HG03103 (cell line): ENCODE measurements around the gene EVC.

Experiments used
- ATAC-seq: cut with Tn5 transposase; IDR thresholded peaks from one replicate; pipeline ENCODE4 v1.9.1; 2021; ENCODE audit warnings: low read depth; ENCODE audit not compliant: unreplicated experiment

The EVC gene

GRCh38 chr4:5783486-5783885 is 72.5 kb downstream of the EVC start:
- no peak for ATAC-seq

GRCh38 chr4:5784021-5784420 is 73.0 kb downstream of the EVC start:
- ATAC-seq = no peak

GRCh38 chr4:5784960-5785611 is 74.1 kb downstream of the EVC start:
- no peak for ATAC-seq

GRCh38 chr4:5785806-5786680 is 75.0 kb downstream of the EVC start:
- no peak for ATAC-seq

- ATAC-seq = no peak
Observed at GRCh38 chr4:5787311-5787710, 76.3 kb downstream of the EVC start.

GRCh38 chr4:5788144-5788543 is 77.1 kb downstream of the EVC start:
- no peak for ATAC-seq

- no peak for ATAC-seq
Observed at GRCh38 chr4:5789141-5789540, 78.1 kb downstream of the EVC start.

GRCh38 chr4:5790546-5790857 is 79.5 kb downstream of the EVC start:
- no peak for ATAC-seq

- ATAC-seq = no peak
Observed at GRCh38 chr4:5791654-5792053, 80.7 kb downstream of the EVC start.

GRCh38 chr4:5793514-5793913 is 82.5 kb downstream of the EVC start:
- ATAC-seq = no peak

GRCh38 chr4:5795580-5795979 is 84.6 kb downstream of the EVC start:
- ATAC-seq = no peak

- ATAC-seq = no peak
Observed at GRCh38 chr4:5796976-5797375, 86.0 kb downstream of the EVC start.

GRCh38 chr4:5797866-5798265 is 86.9 kb downstream of the EVC start:
- ATAC-seq = no peak

- no peak for ATAC-seq
Observed at GRCh38 chr4:5798462-5798861, 87.5 kb downstream of the EVC start.

GRCh38 chr4:5798946-5799345 is 87.9 kb downstream of the EVC start:
- ATAC-seq = no peak

- ATAC-seq = no peak
Observed at GRCh38 chr4:5799406-5799805, 88.4 kb downstream of the EVC start.

- ATAC-seq = no peak
Observed at GRCh38 chr4:5800496-5800895, 89.5 kb downstream of the EVC start.

GRCh38 chr4:5801696-5802095 is 90.7 kb downstream of the EVC start:
- no peak for ATAC-seq

GRCh38 chr4:5802565-5802964 is 91.6 kb downstream of the EVC start:
- no peak for ATAC-seq

- no peak for ATAC-seq
Observed at GRCh38 chr4:5804656-5805055, 93.7 kb downstream of the EVC start.

- no peak for ATAC-seq
Observed at GRCh38 chr4:5805270-5805669, 94.3 kb downstream of the EVC start.

GRCh38 chr4:5808081-5808741 is 97.2 kb downstream of the EVC start:
- ATAC-seq = no peak
